ENCODE results near the gene RPL18. TPM values are rescaled to one million over a fixed set of nuclear protein-coding genes. Genes with fewer than 3 reads are reported as not detected.

Gene RPL18
- total and polyA plus RNA-seq, 9 of the 15 experiments (the other 6 are each of a cell fraction or from before 2014, with no cell fraction given) = 312 to 2,635 (median 1,653) TPM

DNA sequence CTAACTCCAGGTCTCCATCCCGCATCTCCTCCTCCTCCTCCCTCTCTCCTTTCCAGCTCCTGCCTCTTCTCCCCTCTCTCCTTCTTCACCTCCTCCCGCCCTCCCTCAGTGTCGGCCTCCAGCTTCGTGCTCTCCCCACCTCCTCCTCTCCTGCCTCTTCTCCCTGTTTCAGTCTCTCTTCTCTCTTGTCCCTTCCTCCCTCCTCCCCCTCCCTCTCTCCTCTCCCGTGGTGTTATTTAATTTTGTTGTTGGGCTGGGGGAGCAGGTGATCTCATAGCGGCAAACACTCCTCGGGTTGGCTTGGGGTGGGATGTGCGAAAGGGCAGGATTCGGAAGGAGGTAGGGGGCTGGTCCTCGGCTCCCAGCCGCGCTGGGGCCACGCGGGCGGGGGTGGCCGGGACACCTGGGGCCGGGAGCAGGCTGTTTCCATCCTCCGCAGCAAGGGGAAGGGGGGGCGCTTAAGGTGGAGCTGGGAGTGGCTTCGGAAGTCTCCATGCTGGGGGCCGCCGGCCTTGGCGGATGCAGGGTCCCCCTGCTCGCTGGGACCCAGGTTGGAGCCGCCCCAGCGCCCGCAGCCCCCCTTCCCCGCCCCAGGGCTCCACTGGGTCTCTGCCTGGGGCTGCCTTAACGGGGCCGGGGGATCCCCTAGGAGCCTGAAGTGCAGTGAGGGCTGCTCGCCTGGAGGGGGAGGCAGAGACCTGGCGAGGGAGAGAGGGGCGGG, 27.2 kb upstream of the RPL18 start, which contains the start of gene CA11 (continued):
- TF ChIP-seq, protein P1, sequence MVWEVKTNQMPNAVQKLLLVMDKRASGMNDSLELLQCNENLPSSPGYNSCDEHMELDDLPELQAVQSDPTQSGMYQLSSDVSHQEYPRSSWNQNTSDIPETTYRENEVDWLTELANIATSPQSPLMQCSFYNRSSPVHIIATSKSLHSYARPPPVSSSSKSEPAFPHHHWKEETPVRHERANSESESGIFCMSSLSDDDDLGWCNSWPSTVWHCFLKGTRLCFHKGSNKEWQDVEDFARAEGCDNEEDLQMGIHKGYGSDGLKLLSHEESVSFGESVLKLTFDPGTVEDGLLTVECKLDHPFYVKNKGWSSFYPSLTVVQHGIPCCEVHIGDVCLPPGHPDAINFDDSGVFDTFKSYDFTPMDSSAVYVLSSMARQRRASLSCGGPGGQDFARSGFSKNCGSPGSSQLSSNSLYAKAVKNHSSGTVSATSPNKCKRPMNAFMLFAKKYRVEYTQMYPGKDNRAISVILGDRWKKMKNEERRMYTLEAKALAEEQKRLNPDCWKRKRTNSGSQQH (CRISPR knock-in tag; IDR thresholded peaks at IDR 0.05) = peak; percentile 85; the same call in 1 of the 2 replicates
- TF ChIP-seq C11orf30 (IDR thresholded peaks at IDR 0.05; ENCODE audit: low read depth) (no peak), BRCA1 (IDR thresholded peaks at IDR 0.05) (no peak), BRCA1 (CRISPR knock-in tag; IDR thresholded peaks at IDR 0.05) (no peak), BRD9 (IDR thresholded peaks at IDR 0.05; ENCODE audit: low read depth, partially characterized antibody) (peak; percentile 66), FOS (IDR thresholded peaks at IDR 0.05; ENCODE audit: extremely low read depth, insufficient read length) (no peak), DDX20 (tag; IDR thresholded peaks at IDR 0.05; ENCODE audit: low read depth) (no peak), KLF1 (tag; IDR thresholded peaks at IDR 0.05) (no peak), SP1 (CRISPR knock-in tag; IDR thresholded peaks at IDR 0.05) (peak; percentile 83), PTTG1 (tag; IDR thresholded peaks at IDR 0.05; ENCODE audit: low read depth) (no peak), KAT2B (IDR thresholded peaks at IDR 0.05; ENCODE audit: low read depth, low read length) (no peak)
- TF ChIP-seq, protein P2, sequence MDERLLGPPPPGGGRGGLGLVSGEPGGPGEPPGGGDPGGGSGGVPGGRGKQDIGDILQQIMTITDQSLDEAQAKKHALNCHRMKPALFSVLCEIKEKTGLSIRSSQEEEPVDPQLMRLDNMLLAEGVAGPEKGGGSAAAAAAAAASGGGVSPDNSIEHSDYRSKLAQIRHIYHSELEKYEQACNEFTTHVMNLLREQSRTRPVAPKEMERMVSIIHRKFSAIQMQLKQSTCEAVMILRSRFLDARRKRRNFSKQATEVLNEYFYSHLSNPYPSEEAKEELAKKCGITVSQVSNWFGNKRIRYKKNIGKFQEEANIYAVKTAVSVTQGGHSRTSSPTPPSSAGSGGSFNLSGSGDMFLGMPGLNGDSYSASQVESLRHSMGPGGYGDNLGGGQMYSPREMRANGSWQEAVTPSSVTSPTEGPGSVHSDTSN (CRISPR knock-in tag; IDR thresholded peaks at IDR 0.05; ENCODE audit: low read depth) = no peak
- TF ChIP-seq, protein P2 (tag; conservative IDR thresholded peaks at IDR 0.05; ENCODE audit: low read depth) = no peak
- TF ChIP-seq, protein P3, sequence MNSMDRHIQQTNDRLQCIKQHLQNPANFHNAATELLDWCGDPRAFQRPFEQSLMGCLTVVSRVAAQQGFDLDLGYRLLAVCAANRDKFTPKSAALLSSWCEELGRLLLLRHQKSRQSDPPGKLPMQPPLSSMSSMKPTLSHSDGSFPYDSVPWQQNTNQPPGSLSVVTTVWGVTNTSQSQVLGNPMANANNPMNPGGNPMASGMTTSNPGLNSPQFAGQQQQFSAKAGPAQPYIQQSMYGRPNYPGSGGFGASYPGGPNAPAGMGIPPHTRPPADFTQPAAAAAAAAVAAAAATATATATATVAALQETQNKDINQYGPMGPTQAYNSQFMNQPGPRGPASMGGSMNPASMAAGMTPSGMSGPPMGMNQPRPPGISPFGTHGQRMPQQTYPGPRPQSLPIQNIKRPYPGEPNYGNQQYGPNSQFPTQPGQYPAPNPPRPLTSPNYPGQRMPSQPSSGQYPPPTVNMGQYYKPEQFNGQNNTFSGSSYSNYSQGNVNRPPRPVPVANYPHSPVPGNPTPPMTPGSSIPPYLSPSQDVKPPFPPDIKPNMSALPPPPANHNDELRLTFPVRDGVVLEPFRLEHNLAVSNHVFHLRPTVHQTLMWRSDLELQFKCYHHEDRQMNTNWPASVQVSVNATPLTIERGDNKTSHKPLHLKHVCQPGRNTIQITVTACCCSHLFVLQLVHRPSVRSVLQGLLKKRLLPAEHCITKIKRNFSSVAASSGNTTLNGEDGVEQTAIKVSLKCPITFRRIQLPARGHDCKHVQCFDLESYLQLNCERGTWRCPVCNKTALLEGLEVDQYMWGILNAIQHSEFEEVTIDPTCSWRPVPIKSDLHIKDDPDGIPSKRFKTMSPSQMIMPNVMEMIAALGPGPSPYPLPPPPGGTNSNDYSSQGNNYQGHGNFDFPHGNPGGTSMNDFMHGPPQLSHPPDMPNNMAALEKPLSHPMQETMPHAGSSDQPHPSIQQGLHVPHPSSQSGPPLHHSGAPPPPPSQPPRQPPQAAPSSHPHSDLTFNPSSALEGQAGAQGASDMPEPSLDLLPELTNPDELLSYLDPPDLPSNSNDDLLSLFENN (IDR thresholded peaks at IDR 0.05; ENCODE audit: low read depth in 2 of 2, low read length in 2 of 2) = no peak
- TF ChIP-seq, protein P4, sequence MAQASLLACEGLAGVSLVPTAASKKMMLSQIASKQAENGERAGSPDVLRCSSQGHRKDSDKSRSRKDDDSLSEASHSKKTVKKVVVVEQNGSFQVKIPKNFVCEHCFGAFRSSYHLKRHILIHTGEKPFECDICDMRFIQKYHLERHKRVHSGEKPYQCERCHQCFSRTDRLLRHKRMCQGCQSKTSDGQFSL (CRISPR knock-in tag; IDR thresholded peaks at IDR 0.05) = peak; percentile 96
- TF ChIP-seq, protein P4 (tag; IDR thresholded peaks at IDR 0.05) = peak in 1 of 2 experiments; percentile 98; a peak in 2 of 4 replicates
- TF ChIP-seq, protein P5, sequence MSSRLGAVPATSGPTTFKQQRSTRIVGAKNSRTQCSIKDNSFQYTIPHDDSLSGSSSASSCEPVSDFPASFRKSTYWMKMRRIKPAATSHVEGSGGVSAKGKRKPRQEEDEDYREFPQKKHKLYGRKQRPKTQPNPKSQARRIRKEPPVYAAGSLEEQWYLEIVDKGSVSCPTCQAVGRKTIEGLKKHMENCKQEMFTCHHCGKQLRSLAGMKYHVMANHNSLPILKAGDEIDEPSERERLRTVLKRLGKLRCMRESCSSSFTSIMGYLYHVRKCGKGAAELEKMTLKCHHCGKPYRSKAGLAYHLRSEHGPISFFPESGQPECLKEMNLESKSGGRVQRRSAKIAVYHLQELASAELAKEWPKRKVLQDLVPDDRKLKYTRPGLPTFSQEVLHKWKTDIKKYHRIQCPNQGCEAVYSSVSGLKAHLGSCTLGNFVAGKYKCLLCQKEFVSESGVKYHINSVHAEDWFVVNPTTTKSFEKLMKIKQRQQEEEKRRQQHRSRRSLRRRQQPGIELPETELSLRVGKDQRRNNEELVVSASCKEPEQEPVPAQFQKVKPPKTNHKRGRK (tag; IDR thresholded peaks at IDR 0.05) = peak; percentile 88

Measured in K562 (cell line).